DMS53 treated with DMSO at 0.1 percent for 48 hours (cell line): ENCODE data around the gene DTNB.

ENCODE experiments used
- DNase-seq: peaks from one replicate; lab custom pipeline; 2025; ENCODE audit not compliant: unreplicated experiment; lab: John Stamatoyannopoulos, UW

Gene DTNB

GRCh38 chr2:25400576-25401216 is 272.7 kb downstream of the DTNB start:
- DNase-seq: no peak

GRCh38 chr2:25400169-25400568 is 273.2 kb downstream of the DTNB start:
- DNase-seq: no peak

GRCh38 chr2:25398534-25398933 is 274.8 kb downstream of the DTNB start:
- DNase-seq: no peak

- no peak for DNase-seq
Measured at GRCh38 chr2:25397777-25398176, 275.6 kb downstream of the DTNB start.

GRCh38 chr2:25389161-25389560 is 284.2 kb downstream of the DTNB start:
- DNase-seq: no peak

- no peak for DNase-seq
Measured at GRCh38 chr2:25388491-25388890, 284.9 kb downstream of the DTNB start.

- DNase-seq: no peak
Measured at GRCh38 chr2:25387876-25388449, 285.4 kb downstream of the DTNB start.

- no peak for DNase-seq
Measured at GRCh38 chr2:25386971-25387875, 286.2 kb downstream of the DTNB start.

GRCh38 chr2:25385910-25386309 is 287.5 kb downstream of the DTNB start:
- no peak for DNase-seq

GRCh38 chr2:25383806-25384205 is 289.6 kb downstream of the DTNB start:
- no peak for DNase-seq

- no peak for DNase-seq
Measured at GRCh38 chr2:25381502-25381901, 291.9 kb downstream of the DTNB start.

GRCh38 chr2:25380586-25381375 is 292.6 kb downstream of the DTNB start:
- DNase-seq: no peak

- DNase-seq: no peak
Measured at GRCh38 chr2:25380023-25380422, 293.4 kb downstream of the DTNB start.

GRCh38 chr2:25379535-25379934 is 293.8 kb downstream of the DTNB start:
- no peak for DNase-seq

GRCh38 chr2:25378731-25379490 is 294.5 kb downstream of the DTNB start:
- DNase-seq: no peak

- DNase-seq: no peak
Measured at GRCh38 chr2:25377822-25378421, 295.5 kb downstream of the DTNB start.

- peak; percentile 78 for DNase-seq
Measured at GRCh38 chr2:25376750-25377621, 296.4 kb downstream of the DTNB start.

GRCh38 chr2:25375989-25376545 is 297.3 kb downstream of the DTNB start:
- no peak for DNase-seq
